DND-41 (cell line): Measurements from ENCODE around the gene LRRC53.

ENCODE experiments used
- CTCF ChIP-seq: IDR thresholded peaks from 2 replicates; pipeline ENCODE4 v1.5.1; 2012; ENCODE audit warnings: borderline replicate concordance, low read length, moderate library complexity, mild to moderate bottlenecking; ENCODE audit not compliant: poor library complexity, severe bottlenecking; ENCODE audit errors: extremely low read depth
- EZH2 ChIP-seq: IDR thresholded peaks from 3 replicates; pipeline ENCODE4 v1.6.1; 2012; ENCODE audit warnings: borderline replicate concordance, low read depth, mild to moderate bottlenecking, moderate library complexity, low read length, inconsistent platforms; ENCODE audit not compliant: severe bottlenecking

GRCh38 chr1:74505928-74506710 is 6.3 kb downstream of the LRRC53 start:
- TF ChIP-seq CTCF (no peak), EZH2 (no peak)
